SKM-1 (cell line): Measurements from ENCODE around the gene HAVCR2.
"Not testable (repeated sequence)": the region's sequence is repeated elsewhere in the genome, so short reads cannot be mapped to it uniquely, and the experiment has no call there.

Source experiments
- DNase-seq: peaks from one replicate; lab custom pipeline; 2025; ENCODE audit not compliant: unreplicated experiment; lab: John Stamatoyannopoulos, UW

HAVCR2 gene

DNA sequence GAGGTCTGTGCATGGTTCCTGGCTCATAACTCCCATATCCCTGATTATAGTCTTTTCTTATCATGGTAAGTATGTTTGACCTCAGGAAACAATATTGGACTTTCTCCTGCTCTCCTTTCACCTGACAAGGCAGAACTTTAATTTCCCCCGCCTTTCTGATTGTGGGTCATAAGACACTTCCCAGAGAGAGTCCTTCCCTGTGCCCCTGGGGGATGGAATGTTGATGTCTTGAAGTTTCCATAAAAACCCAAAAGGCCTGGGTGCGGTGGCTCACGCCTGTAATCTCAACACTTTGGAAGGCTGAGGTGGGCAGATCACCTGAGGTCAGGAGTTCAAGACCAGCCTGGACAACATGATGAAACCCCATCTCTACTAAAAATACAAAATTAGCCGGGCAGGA is 61.8 kb downstream of the HAVCR2 start:
- DNase-seq: not testable (repeated sequence)

DNA sequence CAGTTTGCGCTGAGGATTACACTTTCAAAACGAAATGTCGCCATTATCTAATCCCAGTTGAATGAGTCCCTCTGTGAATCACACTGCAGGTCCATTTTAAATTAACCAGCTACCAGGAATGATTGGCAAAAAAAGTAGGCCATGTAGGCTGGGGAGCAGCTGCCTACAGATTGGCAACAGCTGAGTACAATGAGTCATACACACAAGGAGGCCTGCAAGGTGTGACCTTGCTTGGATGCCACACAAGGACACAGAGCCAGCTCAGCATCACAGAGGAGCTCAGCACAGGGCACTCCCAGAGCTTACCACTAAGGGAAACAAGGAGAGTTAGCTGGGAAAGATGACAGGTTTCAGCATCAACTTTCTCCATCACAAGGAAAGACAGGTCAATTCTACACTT is 62.8 kb downstream of the HAVCR2 start:
- no peak for DNase-seq

DNA sequence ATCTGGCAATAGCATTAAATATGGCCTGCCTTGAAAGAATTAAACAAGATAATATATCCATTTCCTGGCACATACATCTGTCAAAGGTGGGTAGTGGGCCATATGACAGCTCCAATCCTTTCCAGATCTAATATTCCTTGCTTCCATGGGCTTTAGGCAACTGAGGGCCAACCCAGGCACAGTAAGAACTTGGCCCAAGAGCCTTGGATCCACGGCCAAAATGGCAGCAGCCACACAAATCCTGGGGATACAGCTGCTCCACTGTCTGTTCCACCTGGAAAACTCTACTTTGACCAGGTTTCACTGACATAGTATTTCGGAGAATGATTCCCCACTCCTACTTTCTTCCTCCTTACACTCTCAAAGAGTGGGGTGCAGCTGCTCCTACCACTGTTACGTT is 63.2 kb downstream of the HAVCR2 start:
- DNase-seq: no peak

DNA sequence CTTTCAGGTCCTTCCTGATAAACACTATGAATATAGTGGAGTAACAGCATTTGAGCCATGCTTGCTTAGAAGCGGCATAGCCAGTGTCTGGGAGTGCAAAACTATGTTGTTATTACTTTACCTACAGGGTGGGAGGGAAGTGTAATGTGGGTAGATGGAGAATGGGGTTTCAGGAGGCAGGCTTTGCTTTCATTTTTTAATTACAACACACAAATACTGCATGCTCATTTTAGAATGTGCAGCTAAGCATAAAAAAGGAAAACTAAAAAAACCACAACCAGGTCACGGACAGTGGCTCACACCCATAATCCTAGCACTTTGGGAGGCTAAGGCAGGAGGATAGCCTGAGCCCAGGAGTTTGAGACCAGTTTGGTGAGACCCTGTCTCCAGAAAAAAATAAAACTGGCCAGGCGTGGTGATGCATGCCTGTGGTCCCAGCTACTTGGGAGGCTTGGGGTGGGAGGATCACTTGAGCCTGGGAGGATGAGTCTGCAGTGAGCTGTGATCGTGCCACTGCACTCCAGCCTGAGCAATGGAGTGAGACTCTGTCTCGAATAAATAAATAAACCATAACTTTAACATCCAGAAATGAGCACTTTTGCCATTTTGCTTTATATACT is 70.2 kb downstream of the HAVCR2 start:
- no peak for DNase-seq
